PC-9 (cell line): ENCODE measurements around the gene PALM.

Experiments used
- CTCF ChIP-seq: fragments of 200-600 bp; sonication (generic); conservative IDR thresholded peaks from 2 replicates; pipeline ENCODE4 v1.6.1; 2017; ENCODE audit warnings: mixed run types, antibody characterized with exemption, mild to moderate bottlenecking, moderate library complexity
- EZH2 ChIP-seq: fragments of 200-600 bp; sonication (generic); IDR thresholded peaks from 2 replicates; pipeline ENCODE4 v1.8.0; 2017; ENCODE audit warnings: antibody characterized with exemption, low read depth

GRCh38 chr19:725461-726089, 16.8 kb downstream of the PALM start:
- TF ChIP-seq CTCF (no peak), EZH2 (no peak)
